Measurements from ENCODE around the gene CDH23.

DNA sequence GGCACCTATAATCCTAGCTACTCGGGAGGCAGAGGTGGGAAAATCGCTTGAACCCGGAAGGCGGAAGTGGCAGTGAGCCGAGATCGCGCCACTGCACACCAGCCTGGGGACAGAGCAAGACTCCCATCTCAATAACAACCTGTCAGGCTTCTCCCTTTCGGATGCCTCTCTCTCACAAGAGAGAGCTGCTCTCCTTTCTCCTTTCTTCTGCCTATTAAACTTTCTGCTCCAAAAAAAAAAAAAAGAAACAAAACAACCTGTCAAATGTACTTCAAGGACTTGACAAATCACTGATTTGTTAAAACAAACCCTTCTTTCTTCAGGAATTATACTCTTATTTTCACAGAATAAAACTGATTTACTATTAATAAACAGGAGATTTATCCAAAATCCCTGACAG lies 450.7 kb downstream of the CDH23 start:
- TF ChIP-seq CTCF (conservative IDR thresholded peaks at IDR 0.05) (no peak), EZH2 (IDR thresholded peaks at IDR 0.05; ENCODE audit: low read depth) (no peak)
